GM19043 (cell line): ENCODE measurements around the gene IGSF8.

ENCODE experiments used
- ATAC-seq: cut with Tn5 transposase; IDR thresholded peaks from one replicate; pipeline ENCODE4 v1.9.1; 2021; ENCODE audit warnings: low read depth; ENCODE audit not compliant: unreplicated experiment

IGSF8 gene

GRCh38 chr1:160045653-160046052, 52.8 kb downstream of the IGSF8 start:
- ATAC-seq: no peak

- no peak for ATAC-seq
These were observed 54.9 kb downstream of the IGSF8 start for GRCh38 chr1:160043543-160043942.
